Measurements from ENCODE around the gene ASPRV1.

- TF ChIP-seq, protein P1, sequence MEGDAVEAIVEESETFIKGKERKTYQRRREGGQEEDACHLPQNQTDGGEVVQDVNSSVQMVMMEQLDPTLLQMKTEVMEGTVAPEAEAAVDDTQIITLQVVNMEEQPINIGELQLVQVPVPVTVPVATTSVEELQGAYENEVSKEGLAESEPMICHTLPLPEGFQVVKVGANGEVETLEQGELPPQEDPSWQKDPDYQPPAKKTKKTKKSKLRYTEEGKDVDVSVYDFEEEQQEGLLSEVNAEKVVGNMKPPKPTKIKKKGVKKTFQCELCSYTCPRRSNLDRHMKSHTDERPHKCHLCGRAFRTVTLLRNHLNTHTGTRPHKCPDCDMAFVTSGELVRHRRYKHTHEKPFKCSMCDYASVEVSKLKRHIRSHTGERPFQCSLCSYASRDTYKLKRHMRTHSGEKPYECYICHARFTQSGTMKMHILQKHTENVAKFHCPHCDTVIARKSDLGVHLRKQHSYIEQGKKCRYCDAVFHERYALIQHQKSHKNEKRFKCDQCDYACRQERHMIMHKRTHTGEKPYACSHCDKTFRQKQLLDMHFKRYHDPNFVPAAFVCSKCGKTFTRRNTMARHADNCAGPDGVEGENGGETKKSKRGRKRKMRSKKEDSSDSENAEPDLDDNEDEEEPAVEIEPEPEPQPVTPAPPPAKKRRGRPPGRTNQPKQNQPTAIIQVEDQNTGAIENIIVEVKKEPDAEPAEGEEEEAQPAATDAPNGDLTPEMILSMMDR (IDR thresholded peaks at IDR 0.05; ENCODE audit: poor library complexity), result no peak
- TF ChIP-seq EZH2 (IDR thresholded peaks at IDR 0.05; ENCODE audit: borderline replicate concordance) (no peak), EZH2phosphoT487 (IDR thresholded peaks at IDR 0.05; ENCODE audit: low read depth, severe bottlenecking, unreplicated experiment) (no peak)
These were observed 48.5 kb upstream of the ASPRV1 start for GRCh38 chr2:70009762-70010575.
